Measurements from ENCODE around the gene SPATC1L. TPM values are rescaled to one million over a fixed set of nuclear protein-coding genes. Genes with fewer than 3 reads are reported as not detected.

SPATC1L gene
- total and polyA plus RNA-seq, 2 of the 8 experiments (the other 6 are each of a cell fraction or from before 2014, with no cell fraction given), result 24.9 to 50.0 TPM

DNA sequence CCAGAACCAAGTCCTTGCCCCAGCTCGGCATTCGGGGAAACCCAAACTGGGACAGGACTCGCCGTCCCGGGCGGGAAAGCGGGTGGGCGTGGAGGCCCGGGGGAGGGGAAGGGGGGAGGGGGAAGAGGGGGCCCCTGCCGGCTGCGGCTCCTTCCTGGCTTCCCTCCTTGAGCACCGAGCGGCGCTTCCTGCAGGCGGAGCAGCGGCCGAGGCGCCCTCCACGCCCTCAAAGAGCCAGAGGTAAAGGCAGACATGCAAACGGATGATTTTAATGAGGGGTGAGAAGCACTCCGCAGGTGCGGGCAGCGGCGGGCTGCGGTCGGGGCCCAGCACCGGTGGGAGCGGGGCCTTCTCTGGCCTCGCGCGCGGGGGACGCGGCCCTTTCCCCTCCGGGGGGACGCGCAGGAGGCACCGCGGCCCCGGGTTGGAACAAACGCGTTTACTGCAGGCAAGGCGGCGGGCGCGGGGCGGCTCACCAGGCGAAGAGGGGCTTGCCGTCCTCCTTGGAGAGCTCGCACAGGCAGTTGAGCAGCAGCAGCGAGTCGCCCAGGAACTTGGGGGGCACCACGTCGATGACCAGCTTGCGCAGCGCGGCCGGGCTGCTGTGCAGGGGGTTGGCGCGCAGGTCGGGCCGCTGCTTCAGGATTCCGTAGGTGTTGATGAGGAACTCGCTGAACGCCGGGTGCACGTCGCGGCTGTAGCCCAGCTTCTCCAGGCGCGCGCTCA, 23.2 kb downstream of the SPATC1L start (continued):
- TF ChIP-seq BRCA1 (IDR thresholded peaks at IDR 0.05; ENCODE audit: low read depth, low read length), result no peak
